Upper lobe of left lung (tissue), 4 donors: ENCODE measurements around the gene OR4N5.

Experiments
- EP300 ChIP-seq, 4 donors: sonication (generic); formaldehyde crosslinking; IDR thresholded peaks; one replicate each; pipeline ENCODE4 v1.5.1; 2017; ENCODE audit warnings: antibody characterized with exemption in 4 of 4, control low read depth in 2 of 4
- POLR2A ChIP-seq, 4 donors: fragments of 450-650 bp; IDR thresholded peaks; one replicate each; pipeline ENCODE4 v1.5.1; 2016 to 2017; ENCODE audit warnings: antibody characterized with exemption in 4 of 4, mild to moderate bottlenecking in 2 of 4
- POLR2AphosphoS5 ChIP-seq, 2 donors: sonication (generic); formaldehyde crosslinking; IDR thresholded peaks; one replicate each; pipeline ENCODE4 v1.5.1; 2017; ENCODE audit warnings: antibody characterized with exemption in 2 of 2
- TF ChIP-seq, protein P1 (sequence below), 6 experiments: fragments of 450-650 bp in 4 of 6; fragments of 200-600 bp in 2 of 6; sonication (generic) in 2 of 6; IDR thresholded peaks; one replicate each; pipeline ENCODE4 v1.5.1; 2016 to 2019; ENCODE audit warnings: antibody characterized with exemption in 6 of 6

DNA sequence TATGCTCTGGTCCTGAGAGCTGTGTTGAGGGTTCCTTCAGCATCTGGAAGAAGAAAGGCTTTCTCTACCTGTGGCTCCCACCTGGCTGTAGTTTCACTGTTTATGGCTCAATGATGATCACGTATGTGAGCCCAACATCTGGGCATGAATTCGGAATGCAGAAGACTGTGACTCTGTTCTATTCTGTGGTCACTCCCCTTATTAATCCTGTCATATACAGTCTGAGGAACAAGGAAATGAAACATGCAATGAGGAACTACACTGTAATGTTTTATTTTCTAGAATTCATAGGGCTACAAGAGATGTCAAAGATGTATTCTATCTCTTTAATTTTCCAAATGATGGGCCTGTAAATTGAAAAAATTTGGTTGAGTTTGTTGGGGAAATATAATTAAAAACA lies 41.3 kb downstream of the OR4N5 start:
- TF ChIP-seq, protein P1, sequence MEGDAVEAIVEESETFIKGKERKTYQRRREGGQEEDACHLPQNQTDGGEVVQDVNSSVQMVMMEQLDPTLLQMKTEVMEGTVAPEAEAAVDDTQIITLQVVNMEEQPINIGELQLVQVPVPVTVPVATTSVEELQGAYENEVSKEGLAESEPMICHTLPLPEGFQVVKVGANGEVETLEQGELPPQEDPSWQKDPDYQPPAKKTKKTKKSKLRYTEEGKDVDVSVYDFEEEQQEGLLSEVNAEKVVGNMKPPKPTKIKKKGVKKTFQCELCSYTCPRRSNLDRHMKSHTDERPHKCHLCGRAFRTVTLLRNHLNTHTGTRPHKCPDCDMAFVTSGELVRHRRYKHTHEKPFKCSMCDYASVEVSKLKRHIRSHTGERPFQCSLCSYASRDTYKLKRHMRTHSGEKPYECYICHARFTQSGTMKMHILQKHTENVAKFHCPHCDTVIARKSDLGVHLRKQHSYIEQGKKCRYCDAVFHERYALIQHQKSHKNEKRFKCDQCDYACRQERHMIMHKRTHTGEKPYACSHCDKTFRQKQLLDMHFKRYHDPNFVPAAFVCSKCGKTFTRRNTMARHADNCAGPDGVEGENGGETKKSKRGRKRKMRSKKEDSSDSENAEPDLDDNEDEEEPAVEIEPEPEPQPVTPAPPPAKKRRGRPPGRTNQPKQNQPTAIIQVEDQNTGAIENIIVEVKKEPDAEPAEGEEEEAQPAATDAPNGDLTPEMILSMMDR (IDR thresholded peaks at IDR 0.05): no peak
- TF ChIP-seq POLR2A (IDR thresholded peaks at IDR 0.05) (no peak), EP300 (IDR thresholded peaks at IDR 0.05) (no peak), POLR2AphosphoS5 (IDR thresholded peaks at IDR 0.05) (no peak)
